ENCODE measurements around the gene LDHA.

GRCh38 chr11:18369398-18369797, 25.0 kb upstream of the LDHA start:
- TF ChIP-seq CTCF (tag by site-specific recombination; IDR thresholded peaks at IDR 0.05) (no peak), ATF2 (tag by site-specific recombination; IDR thresholded peaks at IDR 0.05; ENCODE audit: low read depth) (no peak), ZBTB44 (tag by site-specific recombination; IDR thresholded peaks at IDR 0.05) (no peak), ZNF416 (tag by site-specific recombination; IDR thresholded peaks at IDR 0.05) (no peak), MEIS1 (CRISPR knock-in tag; IDR thresholded peaks at IDR 0.05; ENCODE audit: borderline replicate concordance) (no peak), SP3 (tag by site-specific recombination; IDR thresholded peaks at IDR 0.05) (no peak), ZNF514 (tag by site-specific recombination; IDR thresholded peaks at IDR 0.05) (no peak), ZNF24 (tag by site-specific recombination; IDR thresholded peaks at IDR 0.05) (no peak), ZNF707 (tag by site-specific recombination; IDR thresholded peaks at IDR 0.05) (no peak), ZBTB21 (tag by site-specific recombination; IDR thresholded peaks at IDR 0.05) (no peak), ZNF629 (tag by site-specific recombination; IDR thresholded peaks at IDR 0.05) (no peak), SETDB1 (IDR thresholded peaks at IDR 0.05; ENCODE audit: insufficient read length, low read length) (no peak)
